Astrocyte (in vitro differentiated cells and primary cell): ENCODE measurements around the gene AMDHD1. TPM values are rescaled to one million over a fixed set of nuclear protein-coding genes. Genes with fewer than 3 reads are reported as not detected.
A peak's percentile ranks its signal among the peaks of the same experiment; 100 is the strongest.

Experiments
- DNase-seq: peaks from one replicate; pipeline ENCODE4 v3.0.0-alpha.2; 2010; ENCODE audit warnings: low read depth
- FAIRE-seq: peaks from 2 replicates; lab custom pipeline; 2011; peaks lifted over from hg19 to GRCh38; lab: Jason Lieb, UNC
- H2AFZ ChIP-seq: 2 replicates; pipeline ENCODE4 v1.6.0; 2012; ENCODE audit warnings: low read depth, low read length, inconsistent platforms
- H3K27ac ChIP-seq: 2 replicates; pipeline ENCODE4 v1.5.1; 2011; ENCODE audit warnings: low read depth, low read length, inconsistent platforms
- H3K27me3 ChIP-seq: 2 replicates; pipeline ENCODE4 v1.6.0; 2011; ENCODE audit warnings: low read length, inconsistent platforms; ENCODE audit not compliant: insufficient read depth
- H3K36me3 ChIP-seq: 2 replicates; pipeline ENCODE4 v1.5.1; 2011; ENCODE audit warnings: low read length, inconsistent platforms; ENCODE audit not compliant: insufficient read depth
- H3K4me1 ChIP-seq: 2 replicates; pipeline ENCODE4 v1.5.1; 2011; ENCODE audit warnings: low read length, inconsistent platforms; ENCODE audit not compliant: insufficient read depth
- H3K4me2 ChIP-seq: 2 replicates; pipeline ENCODE4 v1.6.0; 2012; ENCODE audit warnings: low read length, inconsistent platforms
- H3K4me3 ChIP-seq: 2 replicates; pipeline ENCODE4 v1.5.1; 2011; ENCODE audit warnings: low read depth, mild to moderate bottlenecking, low read length, inconsistent platforms; ENCODE audit not compliant: insufficient read depth
- H3K79me2 ChIP-seq: 2 replicates; pipeline ENCODE4 v1.6.0; 2012; ENCODE audit warnings: mild to moderate bottlenecking, low read length, inconsistent platforms; ENCODE audit not compliant: insufficient read depth
- H3K9ac ChIP-seq: 2 replicates; pipeline ENCODE4 v1.6.0; 2012; ENCODE audit warnings: mild to moderate bottlenecking, low read length, inconsistent platforms
- H3K9me3 ChIP-seq: 2 replicates; pipeline ENCODE4 v1.5.1; 2012; ENCODE audit warnings: low read depth, mild to moderate bottlenecking, low read length, inconsistent platforms; ENCODE audit not compliant: insufficient read depth
- H4K20me1 ChIP-seq: 2 replicates; pipeline ENCODE4 v1.6.0; 2012; ENCODE audit warnings: low read length, inconsistent platforms; ENCODE audit not compliant: insufficient read depth
- H3K27ac Mint-ChIP-seq: one replicate; pipeline ENCODE4 v1.8.0; 2021; ENCODE audit warnings: mild to moderate bottlenecking, mixed read lengths; ENCODE audit not compliant: unreplicated experiment
- H3K27me3 Mint-ChIP-seq: one replicate; pipeline ENCODE4 v1.8.0; 2021; ENCODE audit warnings: low read depth, mixed read lengths; ENCODE audit not compliant: unreplicated experiment
- H3K36me3 Mint-ChIP-seq: one replicate; pipeline ENCODE4 v1.8.0; 2021; ENCODE audit warnings: low read depth, mixed read lengths; ENCODE audit not compliant: unreplicated experiment
- H3K4me1 Mint-ChIP-seq: one replicate; pipeline ENCODE4 v1.8.0; 2021; ENCODE audit warnings: low read depth, mixed read lengths; ENCODE audit not compliant: unreplicated experiment
- H3K4me3 Mint-ChIP-seq: one replicate; pipeline ENCODE4 v1.8.0; 2021; ENCODE audit warnings: mild to moderate bottlenecking, moderate library complexity, mixed read lengths; ENCODE audit not compliant: unreplicated experiment
- H3K9me3 Mint-ChIP-seq: one replicate; pipeline ENCODE4 v1.8.0; 2021; ENCODE audit warnings: mild to moderate bottlenecking, mixed read lengths; ENCODE audit not compliant: unreplicated experiment
- CTCF ChIP-seq: IDR thresholded peaks from 2 replicates; pipeline ENCODE4 v1.5.1; 2011; ENCODE audit warnings: low read depth, mild to moderate bottlenecking, inconsistent platforms, low read length, moderate library complexity; ENCODE audit not compliant: insufficient read depth
- EZH2 ChIP-seq: IDR thresholded peaks from 2 replicates; pipeline ENCODE4 v1.6.1; 2012; ENCODE audit warnings: mild to moderate bottlenecking, low read length, inconsistent platforms; ENCODE audit not compliant: insufficient read depth
- total RNA-seq: library from RNA; stranded (reverse); gene quantifications from 2 replicates; pipeline ENCODE4 v1.2.1, GENCODE V29; 2021

AMDHD1 gene
- total RNA-seq, 1 donor from 2014 or later: 0.52 TPM

DNA sequence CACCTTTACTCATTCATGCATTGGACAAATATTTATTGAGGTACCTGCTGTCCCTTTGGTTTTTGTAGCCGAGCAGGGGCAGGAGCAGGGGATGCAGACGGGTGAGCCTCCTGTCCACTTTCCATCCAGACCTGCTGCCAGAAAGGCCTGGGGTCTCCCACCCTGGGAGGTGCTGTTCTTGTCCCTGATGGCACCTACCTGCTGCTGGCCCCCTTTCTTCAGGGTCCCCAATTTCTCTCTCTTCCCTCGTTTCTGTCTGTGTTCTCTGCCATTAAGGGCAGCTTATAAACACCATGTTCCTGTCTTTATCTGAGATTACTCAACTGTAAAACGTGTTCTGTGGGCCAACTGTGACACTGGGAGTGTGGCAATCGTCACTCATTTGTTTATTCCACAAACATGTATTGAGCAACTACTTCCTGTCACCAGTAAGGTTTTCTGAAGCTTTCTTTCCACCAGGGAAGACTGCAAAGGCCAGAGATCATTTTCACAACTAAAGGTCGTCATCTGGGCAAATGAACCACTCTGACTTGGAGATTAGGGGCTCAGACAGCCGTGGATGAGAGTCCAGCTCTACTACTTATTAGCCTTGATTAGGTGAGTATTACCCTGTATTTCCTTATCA lies 53.0 kb downstream of the AMDHD1 start, which contains the start of gene HAL:
Gene HAL (minus strand): TSS at position 311 of the 625 bp plus-strand sequence. CDS start 434 bp downstream, outside the sequence.
- no peak for FAIRE-seq
- no peaks in the 10 kb centered on the region for H3K27me3 ChIP-seq
- no peaks in the 10 kb centered on the region for H3K79me2 ChIP-seq
- no peaks in the 10 kb centered on the region for H3K9me3 Mint-ChIP-seq
- no peak within 1 kb of the TSS for H3K4me2 ChIP-seq
- no peak for DNase-seq
- no peak within 1 kb of the TSS for H3K4me3 ChIP-seq
- TF ChIP-seq CTCF (no peak), EZH2 (no peak)
- no peaks in the 10 kb centered on the region for H3K9me3 ChIP-seq
- no peak within 1 kb of the TSS for H3K9ac ChIP-seq
- H3K27ac Mint-ChIP-seq: no peak within 1 kb of the TSS
- H3K4me3 Mint-ChIP-seq: no peak within 1 kb of the TSS
- no peak within 1 kb of the TSS for H3K27ac ChIP-seq
- no peaks in the 10 kb centered on the region for H3K4me1 ChIP-seq
- no peak within 1 kb of the TSS for H2AFZ ChIP-seq
- peaks cover 3% of the 10 kb centered on the region for H3K27me3 Mint-ChIP-seq
- no peaks in the 10 kb centered on the region for H3K36me3 ChIP-seq
- H4K20me1 ChIP-seq: no peaks in the 10 kb centered on the region
- H3K36me3 Mint-ChIP-seq: peaks cover 3% of the 10 kb centered on the region
- H3K4me1 Mint-ChIP-seq: peaks cover 14% of the 10 kb centered on the region

DNA sequence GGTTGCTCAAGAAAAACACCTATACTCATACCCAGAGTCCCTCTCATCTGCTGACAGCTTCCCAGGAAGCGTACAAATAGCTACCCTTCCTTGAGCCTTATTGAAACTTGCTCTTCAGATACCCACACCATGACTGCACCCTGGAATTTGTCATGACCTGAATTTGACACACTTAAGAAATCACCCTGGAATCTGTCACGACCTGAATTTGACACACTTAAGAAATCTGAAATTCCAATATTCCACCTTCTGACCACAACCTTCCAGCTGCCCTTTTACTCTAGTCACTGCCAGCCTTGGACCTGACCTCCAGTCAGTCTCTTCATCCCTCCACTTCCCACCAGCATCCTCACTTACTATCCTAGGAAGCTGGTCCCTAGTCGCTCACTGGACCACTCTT lies 54.1 kb downstream of the AMDHD1 start:
- no peak for DNase-seq
- Histone ChIP-seq H2AFZ (no peak overlapping the region), H3K4me1 (no peaks in the 10 kb centered on the region), H3K27me3 (no peaks in the 10 kb centered on the region), H3K4me2 (no peak overlapping the region), H3K79me2 (no peaks in the 10 kb centered on the region), H3K36me3 (no peaks in the 10 kb centered on the region), H3K9ac (no peak overlapping the region), H3K9me3 (no peaks in the 10 kb centered on the region), H4K20me1 (no peaks in the 10 kb centered on the region), H3K27ac (no peak overlapping the region), H3K4me3 (no peak overlapping the region)
- Mint-ChIP-seq H3K9me3 (no peaks in the 10 kb centered on the region), H3K27ac (no peak overlapping the region), H3K36me3 (peaks cover 3% of the 10 kb centered on the region), H3K4me3 (no peak overlapping the region), H3K4me1 (peaks cover 14% of the 10 kb centered on the region), H3K27me3 (peaks cover 3% of the 10 kb centered on the region)
- no peak for FAIRE-seq
- TF ChIP-seq EZH2 (no peak), CTCF (no peak)

GRCh38 chr12:95997911-95998510 lies 54.9 kb downstream of the AMDHD1 start:
- no peaks in the 10 kb centered on the region for H3K4me1 ChIP-seq
- no peak overlapping the region for H3K4me2 ChIP-seq
- DNase-seq: no peak
- no peak for FAIRE-seq
- no peak overlapping the region for H3K4me3 ChIP-seq
- no peaks in the 10 kb centered on the region for H3K36me3 ChIP-seq
- H3K27me3 ChIP-seq: no peaks in the 10 kb centered on the region
- H3K79me2 ChIP-seq: no peaks in the 10 kb centered on the region
- no peak overlapping the region for H3K27ac ChIP-seq
- no peak for TF ChIP-seq CTCF
- no peak for TF ChIP-seq EZH2
- no peak overlapping the region for H3K4me3 Mint-ChIP-seq
- peaks cover under 1% of the 10 kb centered on the region for H3K27me3 Mint-ChIP-seq
- H3K9me3 ChIP-seq: no peaks in the 10 kb centered on the region
- no peak overlapping the region for H3K9ac ChIP-seq
- no peaks in the 10 kb centered on the region for H4K20me1 ChIP-seq
- no peak overlapping the region for H2AFZ ChIP-seq
- peaks cover 14% of the 10 kb centered on the region for H3K4me1 Mint-ChIP-seq
- H3K27ac Mint-ChIP-seq: peak overlapping the region; percentile 30
- H3K9me3 Mint-ChIP-seq: no peaks in the 10 kb centered on the region
- peaks cover 3% of the 10 kb centered on the region for H3K36me3 Mint-ChIP-seq
